Measurements from ENCODE around the gene CHIC2. TPM values are rescaled to one million over a fixed set of nuclear protein-coding genes. Genes with fewer than 3 reads are reported as not detected.

The CHIC2 gene
- total RNA-seq, result 43.9 and 50.0 TPM in 2 replicates

GRCh38 chr4:54064317-54065111 is at the start of gene CHIC2:
Gene CHIC2, minus strand, starts transcription at chr4:54064605. Its CDS starts 305 bp downstream, at chr4:54064300.

GRCh38 chr4:54099748-54100574 is 35.6 kb upstream of the CHIC2 start, which contains the start of gene GSX2:
Gene GSX2, plus strand, starts transcription at chr4:54100163. Its CDS starts 182 bp downstream, at chr4:54100345.

Other genes starting within 250 kb of the CHIC2 start
- 0.12 TPM in 1 of 2 replicates, not detected in the other for gene GSX2, start 35.6 kb upstream of the CHIC2 start, total RNA-seq
- 152 and 220 TPM in 2 replicates for gene PDGFRA, start 164.7 kb upstream of the CHIC2 start, total RNA-seq